HG03571 (cell line): Measurements from ENCODE around the gene PAK4.
"Not testable (repeated sequence)": the region's sequence is repeated elsewhere in the genome, so short reads cannot be mapped to it uniquely, and the experiment has no call there.

Experiments
- ATAC-seq: cut with Tn5 transposase; IDR thresholded peaks from one replicate; pipeline ENCODE4 v1.9.1; 2021; ENCODE audit not compliant: unreplicated experiment

PAK4 gene

GRCh38 chr19:39099341-39099740 lies 26.2 kb upstream of the PAK4 start:
- no peak for ATAC-seq

DNA sequence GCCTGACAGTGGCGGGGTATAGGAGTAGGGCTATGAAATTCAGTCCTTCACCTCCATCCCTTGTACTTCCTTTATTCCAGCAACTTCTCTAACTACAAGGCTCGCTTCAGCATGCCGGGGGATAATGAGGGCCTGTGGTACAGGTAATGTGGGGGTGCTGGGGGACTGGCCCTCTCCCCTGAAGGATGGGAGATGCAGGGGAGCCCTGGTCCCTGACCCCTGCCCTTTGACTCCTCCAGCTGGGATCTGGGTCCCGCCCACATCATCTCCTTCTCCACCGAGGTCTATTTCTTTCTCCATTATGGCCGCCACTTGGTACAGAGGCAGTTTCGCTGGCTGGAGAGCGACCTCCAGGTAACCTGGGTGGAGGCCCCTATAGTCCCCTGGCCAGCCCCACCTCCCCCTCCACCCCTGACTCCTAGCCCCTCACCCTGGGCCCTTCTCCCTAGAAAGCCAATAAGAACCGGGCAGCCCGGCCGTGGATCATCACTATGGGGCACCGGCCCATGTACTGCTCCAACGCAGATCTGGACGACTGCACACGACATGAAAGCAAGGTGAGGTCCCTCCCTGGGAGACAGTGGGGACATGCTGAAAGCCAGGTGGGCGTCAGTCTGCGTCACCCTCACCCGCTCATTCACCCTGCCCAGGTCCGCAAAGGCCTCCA lies 25.0 kb upstream of the PAK4 start:
- no peak for ATAC-seq

DNA sequence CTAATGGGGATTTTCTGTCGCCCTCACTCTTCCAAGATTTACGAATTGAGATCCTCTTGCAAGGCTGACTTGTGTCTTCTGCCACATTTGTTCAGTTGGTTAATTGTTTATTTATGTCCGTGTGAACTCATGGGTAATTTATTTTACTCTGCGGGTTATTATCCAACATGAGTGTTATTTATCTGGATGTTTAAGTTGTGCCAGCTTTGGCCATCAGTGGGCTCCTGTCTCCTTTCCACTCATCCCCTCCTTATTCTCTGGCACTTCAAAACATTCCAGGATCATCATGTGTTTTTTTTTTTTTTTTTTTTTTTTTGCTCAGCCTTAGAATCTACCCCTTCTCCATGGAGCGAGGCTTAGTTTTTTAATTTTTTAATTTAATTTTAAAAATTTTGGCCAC lies 22.4 kb upstream of the PAK4 start:
- ATAC-seq, result no peak

GRCh38 chr19:39104186-39104596 lies 21.4 kb upstream of the PAK4 start:
- no peak for ATAC-seq

- ATAC-seq, result no peak
Measured at GRCh38 chr19:39106194-39106593, 19.4 kb upstream of the PAK4 start.

GRCh38 chr19:39109641-39110040 lies 15.9 kb upstream of the PAK4 start:
- ATAC-seq, result no peak

DNA sequence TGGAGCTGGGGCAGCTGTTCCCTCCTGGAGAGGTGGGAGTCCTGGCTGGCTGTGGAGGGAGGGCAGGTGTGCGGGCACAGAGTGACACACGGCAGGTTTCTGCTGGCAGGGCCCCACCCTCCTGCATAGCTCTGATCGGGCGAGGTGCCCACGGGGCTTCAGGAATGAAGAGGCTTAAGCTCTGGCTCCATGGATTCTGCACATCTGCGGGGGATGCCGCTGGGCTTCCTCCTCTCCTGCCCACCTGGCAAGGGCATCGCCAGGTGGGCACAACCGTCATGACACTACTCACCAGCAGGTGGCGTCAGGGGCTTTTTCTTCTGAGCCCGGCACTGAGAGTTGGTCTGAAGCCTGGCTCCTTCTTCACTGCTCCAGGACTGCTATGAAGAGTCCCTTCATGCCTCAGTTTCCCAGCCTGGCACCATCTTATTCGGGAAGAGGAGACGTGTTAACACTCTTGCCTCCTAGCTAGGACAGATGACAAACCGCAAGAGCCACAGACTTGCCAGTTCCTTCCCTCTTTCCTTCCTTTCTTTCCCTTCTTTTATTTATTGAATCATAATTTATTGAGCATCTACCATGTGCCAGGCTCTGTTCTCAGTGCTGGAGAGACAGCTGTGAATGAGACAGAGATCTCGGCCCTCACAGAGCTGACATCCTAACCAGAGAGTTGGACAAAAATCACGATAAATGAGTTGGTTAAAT lies 15.2 kb upstream of the PAK4 start:
- ATAC-seq, result no peak

DNA sequence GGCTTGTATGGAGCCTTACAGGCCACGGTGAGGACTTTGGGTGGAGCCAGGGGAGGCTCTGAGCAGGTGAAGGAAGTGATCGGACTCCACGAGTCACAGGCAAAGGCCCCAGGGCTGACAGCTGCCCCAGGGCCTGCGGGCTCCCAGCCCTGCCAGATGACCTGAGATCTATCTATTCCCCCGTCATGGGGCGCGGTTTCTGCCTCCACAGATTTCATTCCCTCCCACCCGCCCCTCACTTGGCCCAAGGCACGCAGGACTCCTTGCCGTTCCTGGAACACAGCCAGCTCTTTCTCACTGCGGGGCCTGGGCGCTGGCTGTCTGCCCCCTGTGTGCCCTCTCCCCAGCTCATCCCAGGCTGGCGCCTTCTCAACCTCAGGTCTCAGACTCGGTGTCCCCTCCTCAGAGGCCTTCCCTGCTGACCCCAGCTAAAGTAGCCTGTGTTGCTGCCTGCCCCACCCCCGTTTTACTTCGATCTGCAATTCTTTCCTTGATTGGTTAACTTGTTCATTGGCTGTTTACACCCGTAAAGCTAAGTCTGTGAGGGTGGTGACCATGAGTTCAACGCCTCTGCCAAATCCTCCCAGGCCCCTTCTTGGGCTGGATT lies 13.9 kb upstream of the PAK4 start:
- ATAC-seq, result no peak

DNA sequence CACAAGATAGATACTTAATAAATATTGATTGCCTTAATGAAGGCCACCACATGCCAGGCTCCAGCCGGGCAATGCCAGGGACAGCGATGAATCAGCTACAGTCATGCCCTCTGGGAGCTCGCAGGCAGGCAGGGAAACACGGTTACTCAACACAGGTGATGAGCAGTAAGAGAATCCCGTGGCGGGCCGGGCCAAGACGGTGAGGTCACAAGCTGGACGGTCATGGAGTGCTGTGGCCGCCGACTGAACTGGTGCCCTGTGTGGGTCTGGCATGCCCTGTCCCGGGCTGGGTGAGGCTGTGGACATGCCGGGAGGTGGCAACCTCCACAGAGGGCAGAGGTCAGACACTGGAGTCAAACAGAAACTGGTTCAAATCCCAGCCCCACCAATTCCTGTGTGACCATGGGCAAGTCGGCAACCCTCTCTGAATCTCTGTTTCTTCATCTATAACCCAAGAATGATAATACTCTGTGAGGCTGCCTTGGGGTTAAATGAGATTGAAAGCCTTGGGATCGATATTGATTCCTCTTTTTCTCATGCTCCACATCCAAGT lies 13.2 kb upstream of the PAK4 start:
- ATAC-seq, result no peak

- no peak for ATAC-seq
Measured at GRCh38 chr19:39113199-39113598, 12.4 kb upstream of the PAK4 start.

DNA sequence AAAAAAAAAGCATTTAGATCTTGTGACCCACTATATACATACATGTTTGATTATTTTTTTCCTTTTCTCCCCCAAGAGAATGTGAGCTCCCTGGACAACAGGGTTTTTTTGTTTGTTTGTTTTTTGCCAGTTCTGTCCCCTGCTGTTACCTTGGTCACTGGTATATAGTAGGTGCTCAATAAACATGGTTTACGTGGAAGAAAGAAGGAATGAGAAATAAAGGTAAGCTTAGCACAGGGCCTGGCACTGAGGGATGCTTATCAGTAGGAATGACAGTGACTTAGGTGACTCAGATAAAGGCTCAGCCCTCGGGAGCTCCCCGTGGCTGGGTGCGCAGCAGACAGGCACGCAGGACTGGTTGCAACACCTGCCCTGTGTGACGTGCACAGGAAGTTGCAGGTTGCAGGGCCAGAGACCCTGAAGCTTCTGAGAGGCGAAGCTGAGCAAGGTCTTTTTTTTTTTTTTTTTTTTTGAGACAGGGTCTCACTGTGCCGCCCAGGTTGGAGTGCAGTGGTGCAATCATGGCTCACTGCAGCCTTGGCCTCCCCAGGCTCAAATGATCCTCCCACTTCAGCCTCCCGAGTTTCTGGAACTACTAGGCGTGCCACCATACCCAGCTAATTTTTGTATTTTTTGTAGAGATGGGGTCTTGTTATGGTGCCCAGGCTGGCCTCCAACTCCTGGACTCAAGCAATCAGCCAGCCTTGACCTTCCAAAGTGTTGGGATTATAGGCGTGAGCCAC lies 10.3 kb upstream of the PAK4 start:
- no peak for ATAC-seq

GRCh38 chr19:39117023-39117422 lies 8.6 kb upstream of the PAK4 start:
- ATAC-seq, result not testable (repeated sequence)

- ATAC-seq, result no peak
Measured at GRCh38 chr19:39119830-39120229, 5.8 kb upstream of the PAK4 start.

DNA sequence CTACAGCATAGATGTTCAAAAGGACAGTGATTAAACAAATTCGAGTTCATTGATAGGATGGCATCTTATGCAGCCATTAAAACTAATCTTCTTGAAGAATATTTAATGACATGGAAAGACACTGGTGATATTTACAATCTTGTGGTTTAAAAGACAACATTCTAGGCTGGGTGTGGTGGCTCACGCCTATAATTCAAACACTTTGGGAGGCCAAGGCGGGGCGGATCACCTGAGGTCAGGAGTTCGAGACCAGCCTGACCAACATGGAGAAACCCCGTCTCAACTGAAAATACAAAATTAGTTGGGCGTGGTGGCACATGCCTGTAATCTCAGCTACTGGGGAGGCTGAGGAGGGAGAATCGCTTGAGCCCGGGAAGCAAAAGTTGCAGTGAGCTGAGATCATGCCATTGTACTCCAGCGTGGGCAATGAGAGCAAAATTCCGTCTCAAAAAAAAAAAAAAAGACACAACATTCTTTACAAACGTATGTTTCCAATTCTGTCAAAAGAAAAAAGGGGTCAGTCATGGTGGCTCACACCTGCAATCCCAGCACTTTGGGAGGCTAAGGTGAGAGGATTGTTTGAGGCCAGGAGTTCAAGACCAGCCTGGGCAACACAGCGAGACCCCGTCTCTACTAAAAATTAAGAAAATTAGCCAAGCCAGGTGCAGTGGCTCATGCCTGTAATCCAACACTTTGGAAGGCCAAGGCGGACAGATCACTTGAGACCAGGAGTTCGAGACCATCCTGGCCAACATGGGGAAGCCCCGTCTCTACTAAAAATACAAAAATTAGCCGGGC lies 2.5 kb upstream of the PAK4 start:
- no peak for ATAC-seq

DNA sequence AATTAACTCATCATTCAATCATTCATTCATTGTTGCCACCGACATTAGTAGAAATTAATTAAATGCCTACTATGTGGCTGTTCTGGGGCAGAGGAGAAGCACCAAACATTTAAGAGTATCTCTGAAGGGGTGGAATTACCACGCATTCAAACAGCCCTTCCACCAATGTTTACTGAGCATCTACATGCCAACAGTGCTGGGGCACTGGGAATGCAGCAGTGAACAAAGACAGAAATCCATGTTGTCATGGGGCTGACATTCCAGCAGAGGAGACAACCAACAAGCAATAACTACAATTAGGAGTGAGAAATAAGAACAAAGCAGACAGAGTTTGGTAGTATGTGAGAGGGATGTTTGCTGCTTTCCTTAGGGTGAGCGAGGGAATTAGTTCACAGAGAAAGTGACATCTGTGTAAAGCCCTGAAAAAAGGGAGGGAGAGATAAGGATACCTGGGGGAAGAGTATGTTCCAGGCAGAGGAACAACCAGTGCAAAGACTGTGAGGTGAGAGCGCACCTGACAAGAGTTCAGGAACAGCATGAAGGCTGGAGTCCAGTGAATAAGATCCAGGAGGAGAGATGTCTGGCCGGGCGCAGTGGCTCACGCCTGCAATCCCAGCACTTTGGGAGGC lies 1.3 kb upstream of the PAK4 start:
- no peak for ATAC-seq

DNA sequence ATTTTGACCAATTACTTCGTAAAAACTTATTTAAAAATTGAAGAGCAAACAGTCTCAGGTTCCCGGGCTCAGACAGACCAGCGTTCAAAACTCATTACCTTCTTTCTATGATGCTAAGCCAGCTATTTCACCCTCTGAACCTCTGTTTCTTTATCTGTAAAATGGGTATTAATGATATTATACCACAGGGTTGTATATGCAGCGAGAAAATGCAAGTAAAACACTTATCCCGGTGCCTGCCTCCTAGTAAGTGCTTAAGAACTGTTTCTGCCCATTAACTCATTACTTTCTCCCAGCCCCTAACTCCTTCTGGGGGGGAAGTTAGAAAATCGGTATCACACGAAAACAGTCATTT lies 410 bp upstream of the PAK4 start:
- no peak for ATAC-seq

GRCh38 chr19:39126312-39127187 lies 964 bp downstream of the PAK4 start:
- ATAC-seq, result no peak

- no peak for ATAC-seq
Measured at GRCh38 chr19:39127812-39128515, 2.4 kb downstream of the PAK4 start.
